ENCODE data around the gene RORC.

Gene RORC

DNA sequence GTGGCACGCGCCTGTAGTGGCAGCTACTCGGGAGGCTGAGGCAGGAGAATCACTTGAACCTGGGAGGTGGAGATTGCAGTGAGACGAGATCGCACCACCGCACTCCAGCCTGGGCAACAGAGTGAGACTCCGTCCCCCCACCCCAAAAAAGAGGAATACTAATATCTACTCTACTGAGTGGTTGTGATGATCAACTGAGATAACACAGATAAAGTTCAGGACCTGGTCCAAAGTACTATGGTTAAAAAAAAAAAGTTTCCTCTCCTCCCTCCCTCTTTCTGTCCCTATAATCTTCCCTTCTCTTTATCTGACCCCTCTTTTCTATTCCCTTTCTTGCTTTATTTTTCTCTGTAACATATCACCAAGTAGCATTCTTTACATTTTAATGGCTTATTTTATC is 4.0 kb upstream of the RORC start:
- TF ChIP-seq POLR2A (IDR thresholded peaks at IDR 0.05; ENCODE audit: extremely low read depth, insufficient read length): no peak
- TF ChIP-seq, protein P1, sequence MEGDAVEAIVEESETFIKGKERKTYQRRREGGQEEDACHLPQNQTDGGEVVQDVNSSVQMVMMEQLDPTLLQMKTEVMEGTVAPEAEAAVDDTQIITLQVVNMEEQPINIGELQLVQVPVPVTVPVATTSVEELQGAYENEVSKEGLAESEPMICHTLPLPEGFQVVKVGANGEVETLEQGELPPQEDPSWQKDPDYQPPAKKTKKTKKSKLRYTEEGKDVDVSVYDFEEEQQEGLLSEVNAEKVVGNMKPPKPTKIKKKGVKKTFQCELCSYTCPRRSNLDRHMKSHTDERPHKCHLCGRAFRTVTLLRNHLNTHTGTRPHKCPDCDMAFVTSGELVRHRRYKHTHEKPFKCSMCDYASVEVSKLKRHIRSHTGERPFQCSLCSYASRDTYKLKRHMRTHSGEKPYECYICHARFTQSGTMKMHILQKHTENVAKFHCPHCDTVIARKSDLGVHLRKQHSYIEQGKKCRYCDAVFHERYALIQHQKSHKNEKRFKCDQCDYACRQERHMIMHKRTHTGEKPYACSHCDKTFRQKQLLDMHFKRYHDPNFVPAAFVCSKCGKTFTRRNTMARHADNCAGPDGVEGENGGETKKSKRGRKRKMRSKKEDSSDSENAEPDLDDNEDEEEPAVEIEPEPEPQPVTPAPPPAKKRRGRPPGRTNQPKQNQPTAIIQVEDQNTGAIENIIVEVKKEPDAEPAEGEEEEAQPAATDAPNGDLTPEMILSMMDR (IDR thresholded peaks at IDR 0.05; ENCODE audit: low read depth, low read length): no peak
- no peak for TF ChIP-seq MYC (IDR thresholded peaks at IDR 0.05; ENCODE audit: low read depth, low read length)
- TF ChIP-seq, protein P2, sequence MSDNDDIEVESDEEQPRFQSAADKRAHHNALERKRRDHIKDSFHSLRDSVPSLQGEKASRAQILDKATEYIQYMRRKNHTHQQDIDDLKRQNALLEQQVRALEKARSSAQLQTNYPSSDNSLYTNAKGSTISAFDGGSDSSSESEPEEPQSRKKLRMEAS (IDR thresholded peaks at IDR 0.05; ENCODE audit: low read depth, low read length): no peak
- no peak for DNase-seq (ENCODE audit: low read depth)

DNA sequence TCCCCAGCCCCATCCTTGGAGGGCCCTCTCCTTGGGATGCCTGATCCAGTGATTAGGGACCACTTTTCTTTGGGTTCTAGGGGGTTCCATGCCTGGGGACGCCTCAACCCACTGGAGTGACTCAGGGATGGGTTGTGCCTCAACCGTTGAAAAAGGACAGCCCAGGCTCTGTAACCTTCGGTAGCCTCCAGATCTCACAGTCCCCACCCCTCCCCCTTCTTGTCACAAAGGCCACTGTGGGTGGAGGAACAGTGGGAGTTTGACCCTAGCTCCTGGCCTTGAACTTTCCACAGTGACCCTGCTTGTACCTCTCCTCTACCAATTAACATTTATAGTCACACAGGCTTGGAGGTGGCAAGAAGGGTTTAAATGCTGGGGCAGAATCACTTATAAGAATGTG is 2.6 kb upstream of the RORC start:
- no peak for DNase-seq (ENCODE audit: low read depth)
- TF ChIP-seq, protein P1 (IDR thresholded peaks at IDR 0.05; ENCODE audit: low read depth, low read length): no peak
- TF ChIP-seq, protein P2 (IDR thresholded peaks at IDR 0.05; ENCODE audit: low read depth, low read length): no peak

More for the DNA sequence above, 4.0 kb upstream of the RORC start:
- no peak overlapping the region for H3K4me3 ChIP-seq (ENCODE audit: low read depth, low read length)

DNA sequence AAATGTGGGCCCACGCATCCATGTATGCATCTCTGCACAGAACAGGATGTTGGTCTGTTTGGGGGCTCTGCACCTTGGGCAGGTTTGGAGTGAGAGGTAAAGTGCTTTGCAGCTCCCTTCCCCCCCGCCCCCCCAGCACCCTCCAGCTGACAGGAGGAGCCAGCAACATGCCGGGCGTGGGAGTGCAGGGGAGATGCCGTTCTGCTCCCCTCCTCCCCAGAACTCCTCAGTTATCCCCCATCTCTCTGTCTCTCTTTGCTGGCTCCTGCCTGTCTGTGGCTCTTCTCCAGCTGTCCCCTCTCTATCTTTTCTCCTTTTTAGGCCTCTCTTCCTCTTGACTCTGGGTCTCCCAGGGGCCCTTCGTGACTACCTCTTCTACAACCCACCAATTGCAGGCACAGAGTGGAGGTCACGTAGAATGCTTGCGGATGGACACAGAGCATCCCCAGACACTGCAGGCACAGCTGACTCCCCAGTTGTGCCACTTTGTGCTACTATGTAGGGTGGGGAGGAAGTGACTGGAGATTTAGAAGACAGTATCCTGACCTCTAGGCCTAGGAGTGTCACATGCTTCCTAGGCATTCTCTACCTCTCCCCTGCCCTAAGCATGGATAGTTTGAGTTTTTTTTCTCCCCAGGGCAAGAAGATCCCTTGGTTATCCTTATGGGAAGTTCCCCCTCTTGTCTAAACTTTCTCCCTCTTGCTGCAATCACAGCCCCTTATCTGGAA is 1.7 kb upstream of the RORC start:
- DNase-seq (ENCODE audit: low read depth): no peak
- TF ChIP-seq, protein P2 (IDR thresholded peaks at IDR 0.05; ENCODE audit: low read depth, low read length): no peak
- TF ChIP-seq, protein P1 (IDR thresholded peaks at IDR 0.05; ENCODE audit: low read depth, low read length): no peak
- no peak for TF ChIP-seq MYC (IDR thresholded peaks at IDR 0.05; ENCODE audit: low read depth, low read length)
- TF ChIP-seq POLR2A (IDR thresholded peaks at IDR 0.05; ENCODE audit: extremely low read depth, insufficient read length): no peak
- no peak overlapping the region for H3K4me3 ChIP-seq (ENCODE audit: low read depth, low read length)

More for the DNA sequence above, 2.6 kb upstream of the RORC start:
- no peak overlapping the region for H3K4me3 ChIP-seq (ENCODE audit: low read depth, low read length)

DNA sequence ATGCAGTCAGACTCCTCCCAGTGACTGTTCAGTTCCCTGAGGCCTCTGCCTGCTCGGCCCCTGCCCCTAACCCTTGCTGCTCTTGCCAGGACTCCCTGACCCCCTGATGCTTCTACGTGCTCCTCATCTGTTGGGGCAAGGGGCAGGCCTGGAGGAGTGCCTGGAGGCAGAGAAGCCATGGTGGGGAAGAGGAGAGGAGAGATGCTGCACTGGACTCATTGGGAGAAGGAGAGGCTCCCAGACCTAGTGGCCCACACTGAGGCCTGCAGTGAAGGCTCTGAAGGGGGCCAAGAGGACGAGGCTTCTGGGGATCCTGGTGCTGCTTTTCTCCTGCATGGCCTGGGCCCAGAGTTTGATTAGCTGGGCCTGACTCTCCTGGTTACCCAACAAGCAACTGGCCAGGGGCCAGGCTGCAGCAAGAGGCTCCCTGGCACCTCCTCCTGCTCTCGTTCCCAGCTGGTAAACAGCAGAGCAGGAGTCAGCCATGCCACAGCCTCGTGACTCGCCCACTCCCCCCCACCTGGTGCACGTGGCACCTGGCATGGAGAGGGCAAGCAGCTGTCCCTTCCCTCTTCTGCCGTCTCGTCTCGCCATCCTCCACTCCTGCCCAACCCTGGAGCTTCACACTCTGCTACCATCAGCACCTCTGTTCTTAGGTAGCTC is 847 bp upstream of the RORC start:
- TF ChIP-seq POLR2A (IDR thresholded peaks at IDR 0.05; ENCODE audit: extremely low read depth, insufficient read length) (no peak), MYC (IDR thresholded peaks at IDR 0.05; ENCODE audit: low read depth, low read length) (no peak)
- TF ChIP-seq, protein P2 (IDR thresholded peaks at IDR 0.05; ENCODE audit: low read depth, low read length): no peak
- TF ChIP-seq, protein P1 (IDR thresholded peaks at IDR 0.05; ENCODE audit: low read depth, low read length): no peak
- no peak for DNase-seq (ENCODE audit: low read depth)
- no peak overlapping the region for H3K4me3 ChIP-seq (ENCODE audit: low read depth, low read length)

DNA sequence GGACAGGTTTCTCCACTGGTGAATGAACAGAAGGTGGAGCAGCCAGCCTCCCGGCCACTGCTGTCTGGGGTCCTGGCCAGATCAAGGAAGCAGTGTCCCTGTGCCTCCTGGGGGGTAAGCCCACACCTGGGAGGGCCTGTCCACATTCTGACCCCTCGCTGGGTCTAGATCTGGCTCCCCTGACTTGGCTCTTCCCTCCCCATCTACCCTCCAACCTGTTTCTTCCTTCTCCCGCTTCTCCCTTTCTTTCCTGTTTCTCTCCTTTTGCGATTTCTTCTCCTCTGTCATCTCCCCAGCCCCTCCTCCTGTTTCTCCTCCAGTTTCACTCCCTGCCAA is 378 bp downstream of the RORC start:
- no peak for TF ChIP-seq MYC (IDR thresholded peaks at IDR 0.05; ENCODE audit: low read depth, low read length)
- TF ChIP-seq POLR2A (IDR thresholded peaks at IDR 0.05; ENCODE audit: extremely low read depth, insufficient read length): no peak
- TF ChIP-seq, protein P1 (IDR thresholded peaks at IDR 0.05; ENCODE audit: low read depth, low read length): no peak
- TF ChIP-seq, protein P2 (IDR thresholded peaks at IDR 0.05; ENCODE audit: low read depth, low read length): no peak
- DNase-seq (ENCODE audit: low read depth): no peak
- H3K4me3 ChIP-seq (ENCODE audit: low read depth, low read length): no peak overlapping the region
